ENCODE measurements around the gene MKNK1.

Gene MKNK1

GRCh38 chr1:46512135-46512791 is 91.8 kb downstream of the MKNK1 start:
- no peak overlapping the region for H3K27ac ChIP-seq
- no peak for TF ChIP-seq ZFX (IDR thresholded peaks at IDR 0.05; ENCODE audit: borderline replicate concordance)
- TF ChIP-seq, protein P1, sequence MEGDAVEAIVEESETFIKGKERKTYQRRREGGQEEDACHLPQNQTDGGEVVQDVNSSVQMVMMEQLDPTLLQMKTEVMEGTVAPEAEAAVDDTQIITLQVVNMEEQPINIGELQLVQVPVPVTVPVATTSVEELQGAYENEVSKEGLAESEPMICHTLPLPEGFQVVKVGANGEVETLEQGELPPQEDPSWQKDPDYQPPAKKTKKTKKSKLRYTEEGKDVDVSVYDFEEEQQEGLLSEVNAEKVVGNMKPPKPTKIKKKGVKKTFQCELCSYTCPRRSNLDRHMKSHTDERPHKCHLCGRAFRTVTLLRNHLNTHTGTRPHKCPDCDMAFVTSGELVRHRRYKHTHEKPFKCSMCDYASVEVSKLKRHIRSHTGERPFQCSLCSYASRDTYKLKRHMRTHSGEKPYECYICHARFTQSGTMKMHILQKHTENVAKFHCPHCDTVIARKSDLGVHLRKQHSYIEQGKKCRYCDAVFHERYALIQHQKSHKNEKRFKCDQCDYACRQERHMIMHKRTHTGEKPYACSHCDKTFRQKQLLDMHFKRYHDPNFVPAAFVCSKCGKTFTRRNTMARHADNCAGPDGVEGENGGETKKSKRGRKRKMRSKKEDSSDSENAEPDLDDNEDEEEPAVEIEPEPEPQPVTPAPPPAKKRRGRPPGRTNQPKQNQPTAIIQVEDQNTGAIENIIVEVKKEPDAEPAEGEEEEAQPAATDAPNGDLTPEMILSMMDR (IDR thresholded peaks at IDR 0.05): no peak

DNA sequence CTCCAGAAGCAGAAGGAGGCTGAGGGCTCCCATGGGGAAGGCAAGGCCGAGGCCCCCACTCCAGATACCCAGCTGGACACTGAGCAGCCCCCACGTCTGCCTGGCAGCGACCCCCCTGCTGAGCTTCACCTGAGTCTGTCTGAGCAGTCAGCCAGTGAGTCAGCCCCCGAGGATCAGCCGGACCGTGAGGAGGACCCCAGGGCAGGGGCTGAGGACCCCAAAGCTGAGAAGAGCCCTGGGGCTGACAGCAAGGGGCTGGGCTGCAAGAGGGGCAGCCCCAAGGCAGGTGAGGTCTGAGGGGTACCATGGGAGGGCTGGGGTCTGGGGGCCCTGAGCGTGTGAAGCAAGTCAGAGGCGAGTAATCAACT is 93.1 kb downstream of the MKNK1 start:
- no peak for TF ChIP-seq ZFX (IDR thresholded peaks at IDR 0.05; ENCODE audit: borderline replicate concordance)
- TF ChIP-seq, protein P1 (IDR thresholded peaks at IDR 0.05): no peak
- no peak overlapping the region for H3K27ac ChIP-seq

DNA sequence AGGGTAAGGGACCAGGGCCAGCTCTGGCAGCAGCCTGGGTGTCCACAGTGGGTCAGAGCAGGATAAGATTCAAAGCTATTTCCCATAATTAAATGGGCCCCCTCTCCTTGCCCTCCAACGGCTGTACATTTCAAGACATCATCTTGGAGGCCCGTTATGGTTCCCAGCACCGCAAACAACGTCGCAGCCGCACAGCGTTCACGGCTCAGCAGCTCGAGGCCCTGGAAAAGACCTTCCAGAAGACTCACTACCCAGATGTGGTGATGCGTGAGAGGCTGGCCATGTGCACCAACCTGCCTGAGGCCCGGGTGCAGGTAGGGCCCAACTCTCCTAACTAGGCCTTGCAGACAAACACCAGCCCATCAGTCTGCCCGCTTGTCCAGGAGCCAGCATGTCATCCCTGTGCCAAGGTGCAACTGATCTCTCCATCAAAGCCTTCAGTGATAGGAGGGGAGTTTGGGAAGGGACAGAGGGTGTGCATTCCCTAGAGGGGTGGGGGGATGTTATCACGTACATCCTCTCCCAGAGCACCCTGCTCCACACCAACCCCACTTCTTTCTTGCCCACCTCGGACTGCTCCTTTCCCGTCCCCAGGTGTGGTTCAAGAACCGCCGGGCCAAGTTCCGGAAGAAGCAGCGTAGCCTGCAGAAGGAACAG is 93.6 kb downstream of the MKNK1 start:
- no peak for TF ChIP-seq ZFX (IDR thresholded peaks at IDR 0.05; ENCODE audit: borderline replicate concordance)
- H3K27ac ChIP-seq: no peak overlapping the region

GRCh38 chr1:46508757-46509156 is 95.3 kb downstream of the MKNK1 start:
- no peak for TF ChIP-seq ZFX (IDR thresholded peaks at IDR 0.05; ENCODE audit: borderline replicate concordance)
- TF ChIP-seq, protein P1 (IDR thresholded peaks at IDR 0.05): no peak
- H3K27ac ChIP-seq: no peak overlapping the region
